Gastrocnemius medialis (tissue), 4 donors: Measurements from ENCODE around the gene MT1B. TPM values are rescaled to one million over a fixed set of nuclear protein-coding genes. Genes with fewer than 3 reads are reported as not detected.

Experiments used
- ATAC-seq, 2 donors: fragments of 150-250 bp; one replicate each; pipeline ENCODE4 v1.9.1; 2016
- DNase-seq, 2 donors: peaks; one replicate each; pipeline ENCODE4 v3.0.0-alpha.2; 2019
- H3K27ac ChIP-seq, 4 donors: fragments of 200-600 bp; sonication (generic); 1 replicate in 1 of 4; 2 replicates in 3 of 4; pipeline ENCODE4 v1.5.1; 2016 to 2018; ENCODE audit warnings: mild to moderate bottlenecking in 2 of 4, moderate library complexity in 1 of 4
- H3K27me3 ChIP-seq, 3 donors: fragments of 200-600 bp; sonication (generic) in 2 of 3; 1 replicate in 1 of 3; 2 replicates in 2 of 3; pipeline versions ENCODE4 v1.5.1 to v1.6.0; 2016 to 2019; ENCODE audit warnings: mild to moderate bottlenecking in 1 of 3, moderate library complexity in 1 of 3
- H3K36me3 ChIP-seq, 2 donors: fragments of 200-600 bp; sonication (generic) in 1 of 2; one replicate each; pipeline ENCODE4 v1.5.1; 2017 to 2018
- H3K4me1 ChIP-seq, 2 donors: fragments of 200-600 bp; sonication (generic) in 1 of 2; one replicate each; pipeline ENCODE4 v1.5.1; 2016 to 2017; ENCODE audit warnings: mild to moderate bottlenecking in 2 of 2
- H3K4me3 ChIP-seq, 4 donors: fragments of 200-600 bp; sonication (generic) in 3 of 4; 1 replicate in 1 of 4; 2 replicates in 3 of 4; pipeline ENCODE4 v1.5.1; 2016 to 2019; ENCODE audit warnings: mild to moderate bottlenecking in 2 of 4
- H3K9me3 ChIP-seq, 3 donors: fragments of 200-600 bp; sonication (generic) in 2 of 3; 1 replicate in 1 of 3; 2 replicates in 2 of 3; pipeline ENCODE4 v1.5.1; 2016 to 2019
- CTCF ChIP-seq, 5 experiments: fragments of 450-650 bp in 3 of 5; fragments of 200-600 bp in 2 of 5; sonication (generic) in 2 of 5; IDR thresholded peaks in 4 of 5; conservative IDR thresholded peaks in 1 of 5; 1 replicate in 4 of 5; 2 replicates in 1 of 5; pipeline ENCODE4 v1.5.1; 2016 to 2019; ENCODE audit warnings: antibody characterized with exemption in 5 of 5, mild to moderate bottlenecking in 3 of 5, moderate library complexity in 3 of 5
- POLR2A ChIP-seq, 2 donors: fragments of 450-650 bp; IDR thresholded peaks; one replicate each; pipeline ENCODE4 v1.6.1; 2017; ENCODE audit warnings: antibody characterized with exemption in 2 of 2, mild to moderate bottlenecking in 2 of 2, moderate library complexity in 2 of 2
- in situ Hi-C, 4 donors: fragments of 200-750 bp; cut with MboI; loops; one replicate each; pipeline versions ENCODE4 v1.15.0 to v1.8.0; 2017; ENCODE audit warnings: low sequenced_read_pairs in 4 of 4
- intact Hi-C: fragments of 100-400 bp; cut with DNase I; formaldehyde crosslinking; loops from one replicate; pipeline ENCODE4 v1.15.1; 2023; ENCODE audit warnings: low total_unique reads
- total RNA-seq, 4 donors: library from RNA; depleted of rRNA; stranded (reverse); fragments of >200 nt; gene quantifications; one replicate each; pipeline versions ENCODE4 v1.1.0 to v1.2.3, GENCODE V29; 2016

MT1B gene
- total RNA-seq, 4 donors from 2014 or later = not detected

- no peaks in the 10 kb centered on the region for H3K9me3 ChIP-seq
- in situ Hi-C loops = no loop called here
- H3K27me3 ChIP-seq = peaks cover 5 to 13% (median 8%) of the 10 kb centered on the region in 3 donors
- no peaks in the 10 kb centered on the region for H3K36me3 ChIP-seq
- ATAC-seq (peak; percentile 71 to 83), DNase-seq (peak; percentile 34 to 71)
- peaks cover 0 to 7% of the 10 kb centered on the region in 2 donors for H3K4me1 ChIP-seq
- peak within 1 kb of the TSS in 2 of 4 donors; percentile 20 to 49 for H3K27ac ChIP-seq
- intact Hi-C loops = no loop called here
- TF ChIP-seq CTCF (IDR thresholded peaks at IDR 0.05 in 4 of 5, conservative IDR thresholded peaks at IDR 0.05 in 1 of 5) (no peak), POLR2A (IDR thresholded peaks at IDR 0.05) (peak in 1 of 2 donors; percentile 11)
- peak within 1 kb of the TSS; percentile 42 to 67 (median 58) for H3K4me3 ChIP-seq
Observed at GRCh38 chr16:56657555-56658326, 6.1 kb downstream of the MT1B start, which contains the start of gene MT1F. MT1F (plus strand) TSS chr16:56657959; CDS start chr16:56658059, 100 bp downstream.

GRCh38 chr16:56658327-56658875, 6.7 kb downstream of the MT1B start:
- no peaks in the 10 kb centered on the region for H3K36me3 ChIP-seq
- intact Hi-C loops = no loop called here
- peaks cover 0 to 7% of the 10 kb centered on the region in 2 donors for H3K4me1 ChIP-seq
- in situ Hi-C loops = no loop called here
- peak overlapping the region in 3 of 4 donors; percentile 42 to 61 (median 55) for H3K4me3 ChIP-seq
- no peak for TF ChIP-seq POLR2A (IDR thresholded peaks at IDR 0.05)
- no peak for TF ChIP-seq CTCF (IDR thresholded peaks at IDR 0.05 in 4 of 5, conservative IDR thresholded peaks at IDR 0.05 in 1 of 5)
- H3K9me3 ChIP-seq = no peaks in the 10 kb centered on the region
- H3K27me3 ChIP-seq = peaks cover 12 to 18% (median 14%) of the 10 kb centered on the region in 3 donors
- DNase-seq = no peak
- peak overlapping the region in 1 of 4 donors; percentile 49 for H3K27ac ChIP-seq
- no peak for ATAC-seq

- ATAC-seq = no peak
- intact Hi-C loops = no loop called here
Observed at GRCh38 chr16:56662357-56663354, 11.0 kb downstream of the MT1B start.

More at GRCh38 chr16:56662357-56663354, 11.0 kb downstream of the MT1B start:
- H3K27me3 ChIP-seq = peaks cover 16 to 22% (median 20%) of the 10 kb centered on the region in 3 donors
- no peaks in the 10 kb centered on the region for H3K36me3 ChIP-seq
- no peak overlapping the region for H3K27ac ChIP-seq
- TF ChIP-seq CTCF (IDR thresholded peaks at IDR 0.05 in 4 of 5, conservative IDR thresholded peaks at IDR 0.05 in 1 of 5) = no peak
- TF ChIP-seq POLR2A (IDR thresholded peaks at IDR 0.05) = no peak
- no peak overlapping the region for H3K4me3 ChIP-seq
- no peaks in the 10 kb centered on the region for H3K9me3 ChIP-seq
- peaks cover 0 to 8% of the 10 kb centered on the region in 2 donors for H3K4me1 ChIP-seq
- no peak for DNase-seq
- in situ Hi-C loops = no loop called here
